Neutrophil (primary cell): Measurements from ENCODE around the gene CRACDL.
"Not testable (repeated sequence)": the region's sequence is repeated elsewhere in the genome, so short reads cannot be mapped to it uniquely, and the experiment has no call there.

Experiments used
- H3K27ac ChIP-seq: fragments of 200-600 bp; sonication (generic); 2 replicates; pipeline ENCODE4 v1.5.1; 2016; ENCODE audit warnings: mild to moderate bottlenecking, moderate library complexity
- H3K27me3 ChIP-seq: fragments of 200-600 bp; sonication (generic); 2 replicates; pipeline ENCODE4 v1.6.0; 2016; ENCODE audit warnings: mild to moderate bottlenecking
- H3K36me3 ChIP-seq: fragments of 200-600 bp; sonication (generic); 2 replicates; pipeline ENCODE4 v1.5.1; 2017
- H3K4me1 ChIP-seq, 2 experiments: fragments of 200-600 bp in 1 of 2; sonication (generic) in 1 of 2; 1 replicate in 1 of 2; 2 replicates in 1 of 2; pipeline versions ENCODE4 v1.5.1 to v1.6.1; 2013 to 2016; ENCODE audit warnings: low read depth in 1 of 2, low read length in 1 of 2, mild to moderate bottlenecking in 1 of 2, moderate library complexity in 1 of 2; ENCODE audit not compliant: control insufficient read depth in 1 of 2, insufficient read depth in 1 of 2
- H3K4me3 ChIP-seq, 2 experiments: fragments of 200-600 bp in 1 of 2; sonication (generic) in 1 of 2; 1 replicate in 1 of 2; 2 replicates in 1 of 2; pipeline ENCODE4 v1.5.1; 2013 to 2016; ENCODE audit warnings: low read depth in 1 of 2, low read length in 1 of 2, mild to moderate bottlenecking in 1 of 2, moderate library complexity in 1 of 2
- H3K9me3 ChIP-seq: fragments of 200-600 bp; sonication (generic); 2 replicates; pipeline ENCODE4 v1.5.1; 2016
- TF ChIP-seq, protein P1 (sequence below): fragments of 200-600 bp; sonication (generic); IDR thresholded peaks from 2 replicates; pipeline ENCODE4 v1.5.1; 2016; ENCODE audit warnings: antibody characterized with exemption

The CRACDL gene

DNA sequence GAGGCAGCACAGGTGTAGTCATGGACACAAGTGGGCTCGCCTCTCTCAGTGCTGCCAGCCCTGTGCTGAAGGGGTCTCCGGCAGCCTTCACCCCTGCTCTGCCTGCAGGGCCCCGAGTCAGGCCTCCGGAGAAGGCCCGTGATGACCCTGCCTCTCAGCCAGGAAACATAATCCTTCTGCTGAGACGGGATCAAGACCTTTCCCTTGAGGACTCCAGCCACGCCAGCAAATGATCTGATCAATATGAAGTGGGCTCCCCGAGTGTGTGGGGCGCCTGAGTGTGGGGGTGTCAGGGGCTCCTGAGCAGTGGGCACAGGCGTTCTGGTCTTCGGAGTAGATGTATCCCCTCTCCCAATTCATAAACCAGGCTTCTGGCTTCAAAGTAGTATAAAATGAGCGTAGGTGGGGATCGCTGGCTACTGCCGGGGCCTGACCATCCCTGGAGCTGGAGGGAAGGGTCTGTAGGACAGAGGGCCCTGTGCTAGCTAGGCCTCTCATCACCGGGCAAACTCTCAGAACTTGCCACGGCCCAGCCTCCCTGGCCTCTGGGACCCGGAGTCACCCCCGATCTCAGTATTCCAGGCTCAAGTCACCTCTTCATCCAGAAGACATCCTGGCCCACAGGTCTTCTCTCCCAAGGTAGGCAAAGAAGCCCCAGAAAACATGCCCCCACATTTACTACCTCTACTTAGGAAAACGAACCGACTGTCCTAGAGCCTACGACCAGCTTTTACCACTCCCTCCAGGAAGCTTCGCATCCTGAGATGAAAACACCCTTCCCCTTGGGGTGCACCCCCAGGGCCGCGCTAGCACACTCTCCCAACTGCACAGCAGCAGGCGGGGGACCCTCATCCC, 33.6 kb downstream of the CRACDL start:
- no peaks in the 10 kb centered on the region for H3K36me3 ChIP-seq
- H3K27me3 ChIP-seq, result no peaks in the 10 kb centered on the region
- TF ChIP-seq, protein P1, sequence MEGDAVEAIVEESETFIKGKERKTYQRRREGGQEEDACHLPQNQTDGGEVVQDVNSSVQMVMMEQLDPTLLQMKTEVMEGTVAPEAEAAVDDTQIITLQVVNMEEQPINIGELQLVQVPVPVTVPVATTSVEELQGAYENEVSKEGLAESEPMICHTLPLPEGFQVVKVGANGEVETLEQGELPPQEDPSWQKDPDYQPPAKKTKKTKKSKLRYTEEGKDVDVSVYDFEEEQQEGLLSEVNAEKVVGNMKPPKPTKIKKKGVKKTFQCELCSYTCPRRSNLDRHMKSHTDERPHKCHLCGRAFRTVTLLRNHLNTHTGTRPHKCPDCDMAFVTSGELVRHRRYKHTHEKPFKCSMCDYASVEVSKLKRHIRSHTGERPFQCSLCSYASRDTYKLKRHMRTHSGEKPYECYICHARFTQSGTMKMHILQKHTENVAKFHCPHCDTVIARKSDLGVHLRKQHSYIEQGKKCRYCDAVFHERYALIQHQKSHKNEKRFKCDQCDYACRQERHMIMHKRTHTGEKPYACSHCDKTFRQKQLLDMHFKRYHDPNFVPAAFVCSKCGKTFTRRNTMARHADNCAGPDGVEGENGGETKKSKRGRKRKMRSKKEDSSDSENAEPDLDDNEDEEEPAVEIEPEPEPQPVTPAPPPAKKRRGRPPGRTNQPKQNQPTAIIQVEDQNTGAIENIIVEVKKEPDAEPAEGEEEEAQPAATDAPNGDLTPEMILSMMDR, result no peak
- peaks cover 0 to 2% of the 10 kb centered on the region in 2 experiments for H3K4me1 ChIP-seq
- H3K9me3 ChIP-seq, result no peaks in the 10 kb centered on the region
- no peak overlapping the region for H3K27ac ChIP-seq
- no peak overlapping the region for H3K4me3 ChIP-seq

- Histone ChIP-seq H3K27me3 (no peaks in the 10 kb centered on the region), H3K4me1 (no peaks in the 10 kb centered on the region), H3K36me3 (no peaks in the 10 kb centered on the region), H3K27ac (no peak overlapping the region), H3K9me3 (no peaks in the 10 kb centered on the region), H3K4me3 (no peak overlapping the region)
- TF ChIP-seq, protein P1, result no peak
These were observed 34.3 kb downstream of the CRACDL start for GRCh38 chr2:98901702-98902101.

- Histone ChIP-seq H3K4me1 (no peaks in the 10 kb centered on the region), H3K4me3 (no peak overlapping the region)
These were observed 34.7 kb downstream of the CRACDL start for GRCh38 chr2:98901291-98901690.

DNA sequence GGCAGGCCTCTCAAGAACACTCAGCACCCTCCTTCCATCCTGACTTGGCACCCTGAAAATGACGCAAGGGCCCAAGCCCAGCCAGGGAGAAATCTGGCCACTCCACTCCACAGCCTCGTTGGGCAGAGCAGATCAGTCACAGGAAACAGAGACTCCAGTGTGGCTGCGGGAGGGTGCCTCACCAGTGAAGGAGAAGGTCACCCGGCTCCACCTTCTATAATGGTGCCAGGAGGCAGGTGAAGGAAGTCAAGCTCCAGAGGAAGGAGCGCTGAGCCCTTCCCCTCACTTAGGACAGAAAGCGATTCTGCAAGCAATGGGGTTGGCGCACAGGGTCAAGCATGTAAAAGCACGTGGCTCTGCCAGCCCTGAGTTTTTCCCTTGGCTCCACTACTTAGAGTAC, 35.3 kb downstream of the CRACDL start:
- Histone ChIP-seq H3K27me3 (no peaks in the 10 kb centered on the region), H3K36me3 (no peaks in the 10 kb centered on the region), H3K4me3 (no peak overlapping the region), H3K9me3 (no peaks in the 10 kb centered on the region), H3K4me1 (no peaks in the 10 kb centered on the region), H3K27ac (no peak overlapping the region)
- TF ChIP-seq, protein P1, result no peak

More at GRCh38 chr2:98901291-98901690, 34.7 kb downstream of the CRACDL start:
- TF ChIP-seq, protein P1, result no peak
- no peak overlapping the region for H3K27ac ChIP-seq
- H3K36me3 ChIP-seq, result no peaks in the 10 kb centered on the region
- H3K9me3 ChIP-seq, result no peaks in the 10 kb centered on the region
- no peaks in the 10 kb centered on the region for H3K27me3 ChIP-seq

- H3K4me1 ChIP-seq, H3K9me3 ChIP-seq, H3K27me3 ChIP-seq, H3K27ac ChIP-seq, H3K36me3 ChIP-seq, H3K4me3 ChIP-seq: not testable (repeated sequence)
These were observed 36.3 kb downstream of the CRACDL start for GRCh38 chr2:98899703-98900078.

GRCh38 chr2:98899041-98899702, 36.9 kb downstream of the CRACDL start:
- H3K4me1 ChIP-seq, result no peaks in the 10 kb centered on the region
- H3K36me3 ChIP-seq, result no peaks in the 10 kb centered on the region
- no peaks in the 10 kb centered on the region for H3K27me3 ChIP-seq

More at GRCh38 chr2:98899041-98899702, 36.9 kb downstream of the CRACDL start:
- TF ChIP-seq, protein P1, result no peak
- no peak overlapping the region for H3K27ac ChIP-seq
- H3K9me3 ChIP-seq, result no peaks in the 10 kb centered on the region
- no peak overlapping the region for H3K4me3 ChIP-seq
